A172 (cell line): Measurements from ENCODE around the gene SLC25A4. TPM values are rescaled to one million over a fixed set of nuclear protein-coding genes. Genes with fewer than 3 reads are reported as not detected.

Source experiments
- DNase-seq: peaks from one replicate; pipeline ENCODE4 v3.0.0-alpha.2; 2015; ENCODE audit warnings: low spot score
- total RNA-seq: library from RNA; depleted of rRNA; stranded (reverse); fragments of >200 nt; shearing (Covaris generic); gene quantifications from 2 replicates; pipeline ENCODE4 v1.2.3, GENCODE V29; 2014

The SLC25A4 gene
- total RNA-seq, 1 experiment from 2014 or later: 61.0 TPM

- DNase-seq: no peak
Observed at GRCh38 chr4:185119927-185120630, 23.0 kb upstream of the SLC25A4 start.

GRCh38 chr4:185120631-185120946 is 22.5 kb upstream of the SLC25A4 start:
- DNase-seq: no peak

GRCh38 chr4:185122681-185123345 is 20.3 kb upstream of the SLC25A4 start:
- peak; percentile 7 for DNase-seq

- DNase-seq: no peak
Observed at GRCh38 chr4:185124006-185124405, 19.1 kb upstream of the SLC25A4 start.

- DNase-seq: no peak
Observed at GRCh38 chr4:185127021-185127925, 15.8 kb upstream of the SLC25A4 start.

GRCh38 chr4:185128272-185129119 is 14.6 kb upstream of the SLC25A4 start:
- DNase-seq: no peak

GRCh38 chr4:185134307-185134869 is 8.7 kb upstream of the SLC25A4 start:
- peak; percentile 30 for DNase-seq

GRCh38 chr4:185137233-185137925 is 5.7 kb upstream of the SLC25A4 start:
- DNase-seq: no peak

GRCh38 chr4:185138161-185138560 is 4.9 kb upstream of the SLC25A4 start:
- DNase-seq: no peak

- DNase-seq: no peak
Observed at GRCh38 chr4:185139736-185140135, 3.3 kb upstream of the SLC25A4 start.

- DNase-seq: no peak
Observed at GRCh38 chr4:185141777-185142176, 1.3 kb upstream of the SLC25A4 start.

GRCh38 chr4:185142564-185142911 is 528 bp upstream of the SLC25A4 start:
- no peak for DNase-seq

GRCh38 chr4:185143601-185143969 is 519 bp downstream of the SLC25A4 start:
- peak; percentile 18 for DNase-seq

- no peak for DNase-seq
Observed at GRCh38 chr4:185144601-185145240, 1.7 kb downstream of the SLC25A4 start.

- DNase-seq: no peak
Observed at GRCh38 chr4:185145572-185145971, 2.5 kb downstream of the SLC25A4 start.

- no peak for DNase-seq
Observed at GRCh38 chr4:185149392-185149791, 6.3 kb downstream of the SLC25A4 start.

- DNase-seq: no peak
Observed at GRCh38 chr4:185151296-185151695, 8.2 kb downstream of the SLC25A4 start.

GRCh38 chr4:185165605-185166063 is 22.6 kb downstream of the SLC25A4 start:
- DNase-seq: peak; percentile 19

GRCh38 chr4:185167234-185167633 is 24.2 kb downstream of the SLC25A4 start:
- DNase-seq: peak; percentile 39

- DNase-seq: no peak
Observed at GRCh38 chr4:185171373-185172071, 28.5 kb downstream of the SLC25A4 start.
